Ishikawa (cell line): Measurements from ENCODE around the gene TPM2.

Experiments used
- CEBPB ChIP-seq: IDR thresholded peaks from 2 replicates; pipeline ENCODE4 v1.6.1; 2012
- CREB1 ChIP-seq: IDR thresholded peaks from 2 replicates; pipeline ENCODE4 v1.6.1; 2012; ENCODE audit warnings: low read depth
- EGR1 ChIP-seq: IDR thresholded peaks from 2 replicates; pipeline ENCODE4 v1.6.1; 2012
- EP300 ChIP-seq: IDR thresholded peaks from 2 replicates; pipeline ENCODE4 v1.6.1; 2012; ENCODE audit warnings: borderline replicate concordance
- NFIC ChIP-seq: IDR thresholded peaks from 2 replicates; pipeline ENCODE4 v1.6.1; 2012
- RAD21 ChIP-seq: IDR thresholded peaks from 2 replicates; pipeline ENCODE4 v1.6.1; 2012; ENCODE audit warnings: low read depth
- TAF1 ChIP-seq: IDR thresholded peaks from 2 replicates; pipeline ENCODE4 v1.6.1; 2012; ENCODE audit warnings: low read depth, mild to moderate bottlenecking
- TCF12 ChIP-seq: IDR thresholded peaks from 2 replicates; pipeline ENCODE4 v1.6.1; 2012; ENCODE audit warnings: low read depth
- YY1 ChIP-seq: IDR thresholded peaks from 2 replicates; pipeline ENCODE4 v1.6.1; 2012; ENCODE audit warnings: low read depth
- TF ChIP-seq, protein P1 (sequence below): IDR thresholded peaks from 2 replicates; pipeline ENCODE4 v1.6.1; 2012; ENCODE audit warnings: low read depth, mild to moderate bottlenecking
- TF ChIP-seq, protein P2 (sequence below): IDR thresholded peaks from 2 replicates; pipeline ENCODE4 v1.6.1; 2012

DNA sequence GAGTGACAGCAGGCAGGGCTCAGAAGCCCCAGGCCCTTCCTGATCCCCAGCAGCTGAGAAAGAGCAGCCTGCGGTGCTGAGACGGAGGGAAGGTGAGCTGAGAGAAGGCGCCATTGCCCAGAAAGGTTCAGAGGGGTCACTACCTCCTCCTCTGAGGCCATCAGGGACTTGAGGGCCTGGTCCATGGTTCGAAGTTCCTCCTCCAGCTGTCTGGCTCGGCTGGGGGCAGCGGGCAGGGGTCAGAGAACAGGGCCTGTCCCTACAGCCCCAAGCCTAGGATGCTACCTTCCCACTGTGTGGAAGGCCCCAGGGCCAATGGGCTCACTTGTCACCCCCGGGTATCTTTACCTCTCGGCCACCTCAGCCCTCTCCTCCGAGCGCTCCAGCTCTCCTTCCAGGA lies 4.8 kb downstream of the TPM2 start:
- TF ChIP-seq, protein P1, sequence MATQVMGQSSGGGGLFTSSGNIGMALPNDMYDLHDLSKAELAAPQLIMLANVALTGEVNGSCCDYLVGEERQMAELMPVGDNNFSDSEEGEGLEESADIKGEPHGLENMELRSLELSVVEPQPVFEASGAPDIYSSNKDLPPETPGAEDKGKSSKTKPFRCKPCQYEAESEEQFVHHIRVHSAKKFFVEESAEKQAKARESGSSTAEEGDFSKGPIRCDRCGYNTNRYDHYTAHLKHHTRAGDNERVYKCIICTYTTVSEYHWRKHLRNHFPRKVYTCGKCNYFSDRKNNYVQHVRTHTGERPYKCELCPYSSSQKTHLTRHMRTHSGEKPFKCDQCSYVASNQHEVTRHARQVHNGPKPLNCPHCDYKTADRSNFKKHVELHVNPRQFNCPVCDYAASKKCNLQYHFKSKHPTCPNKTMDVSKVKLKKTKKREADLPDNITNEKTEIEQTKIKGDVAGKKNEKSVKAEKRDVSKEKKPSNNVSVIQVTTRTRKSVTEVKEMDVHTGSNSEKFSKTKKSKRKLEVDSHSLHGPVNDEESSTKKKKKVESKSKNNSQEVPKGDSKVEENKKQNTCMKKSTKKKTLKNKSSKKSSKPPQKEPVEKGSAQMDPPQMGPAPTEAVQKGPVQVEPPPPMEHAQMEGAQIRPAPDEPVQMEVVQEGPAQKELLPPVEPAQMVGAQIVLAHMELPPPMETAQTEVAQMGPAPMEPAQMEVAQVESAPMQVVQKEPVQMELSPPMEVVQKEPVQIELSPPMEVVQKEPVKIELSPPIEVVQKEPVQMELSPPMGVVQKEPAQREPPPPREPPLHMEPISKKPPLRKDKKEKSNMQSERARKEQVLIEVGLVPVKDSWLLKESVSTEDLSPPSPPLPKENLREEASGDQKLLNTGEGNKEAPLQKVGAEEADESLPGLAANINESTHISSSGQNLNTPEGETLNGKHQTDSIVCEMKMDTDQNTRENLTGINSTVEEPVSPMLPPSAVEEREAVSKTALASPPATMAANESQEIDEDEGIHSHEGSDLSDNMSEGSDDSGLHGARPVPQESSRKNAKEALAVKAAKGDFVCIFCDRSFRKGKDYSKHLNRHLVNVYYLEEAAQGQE = no peak
- TF ChIP-seq EP300 (no peak), TCF12 (no peak), NFIC (no peak), CREB1 (no peak), CEBPB (no peak), YY1 (no peak), RAD21 (no peak), TAF1 (no peak), EGR1 (no peak)
- TF ChIP-seq, protein P2, sequence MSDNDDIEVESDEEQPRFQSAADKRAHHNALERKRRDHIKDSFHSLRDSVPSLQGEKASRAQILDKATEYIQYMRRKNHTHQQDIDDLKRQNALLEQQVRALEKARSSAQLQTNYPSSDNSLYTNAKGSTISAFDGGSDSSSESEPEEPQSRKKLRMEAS = no peak
